GM20000 (cell line): ENCODE data around the gene RRP1B.

ENCODE experiments used
- DNase-seq: peaks from one replicate; pipeline ENCODE4 v3.0.0; 2012; ENCODE audit warnings: low spot score
- TF ChIP-seq, protein P1 (sequence below): IDR thresholded peaks from 2 replicates; pipeline ENCODE4 v1.5.1; 2012; ENCODE audit warnings: mild to moderate bottlenecking, control low read depth; ENCODE audit errors: extremely low read depth, missing control alignments

The RRP1B gene

DNA sequence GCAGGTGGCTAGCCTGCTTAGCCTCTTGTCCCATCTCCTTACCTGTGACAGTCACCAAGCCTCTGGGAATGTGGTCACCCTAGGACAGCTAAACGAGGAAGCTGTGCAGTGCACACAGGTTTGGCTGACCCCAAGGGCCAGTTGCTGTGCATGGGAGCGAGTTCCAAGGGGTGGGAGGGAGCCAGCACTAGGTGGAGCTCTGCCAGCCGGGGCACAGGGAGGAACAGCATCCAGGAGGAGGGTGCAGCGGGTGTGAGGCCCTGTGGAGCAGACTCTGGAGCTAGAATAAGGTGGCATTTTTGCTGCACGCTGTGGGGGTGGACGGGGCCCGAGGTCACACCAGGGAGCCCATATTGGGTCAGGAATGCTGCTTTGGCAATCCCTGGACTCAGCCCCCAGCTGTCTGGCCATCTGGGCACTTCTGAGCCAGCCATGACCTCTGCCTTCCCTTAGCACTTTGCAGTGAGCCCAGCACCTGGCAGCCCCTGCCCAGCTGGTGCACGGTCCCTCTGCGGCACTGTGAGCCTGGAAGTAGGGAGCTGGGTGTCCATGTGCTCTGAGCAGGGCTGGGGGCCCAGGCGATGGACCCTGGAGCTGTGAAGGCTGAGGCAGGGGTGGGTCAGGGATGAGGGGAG is 68.3 kb downstream of the RRP1B start:
- TF ChIP-seq, protein P1, sequence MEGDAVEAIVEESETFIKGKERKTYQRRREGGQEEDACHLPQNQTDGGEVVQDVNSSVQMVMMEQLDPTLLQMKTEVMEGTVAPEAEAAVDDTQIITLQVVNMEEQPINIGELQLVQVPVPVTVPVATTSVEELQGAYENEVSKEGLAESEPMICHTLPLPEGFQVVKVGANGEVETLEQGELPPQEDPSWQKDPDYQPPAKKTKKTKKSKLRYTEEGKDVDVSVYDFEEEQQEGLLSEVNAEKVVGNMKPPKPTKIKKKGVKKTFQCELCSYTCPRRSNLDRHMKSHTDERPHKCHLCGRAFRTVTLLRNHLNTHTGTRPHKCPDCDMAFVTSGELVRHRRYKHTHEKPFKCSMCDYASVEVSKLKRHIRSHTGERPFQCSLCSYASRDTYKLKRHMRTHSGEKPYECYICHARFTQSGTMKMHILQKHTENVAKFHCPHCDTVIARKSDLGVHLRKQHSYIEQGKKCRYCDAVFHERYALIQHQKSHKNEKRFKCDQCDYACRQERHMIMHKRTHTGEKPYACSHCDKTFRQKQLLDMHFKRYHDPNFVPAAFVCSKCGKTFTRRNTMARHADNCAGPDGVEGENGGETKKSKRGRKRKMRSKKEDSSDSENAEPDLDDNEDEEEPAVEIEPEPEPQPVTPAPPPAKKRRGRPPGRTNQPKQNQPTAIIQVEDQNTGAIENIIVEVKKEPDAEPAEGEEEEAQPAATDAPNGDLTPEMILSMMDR, result no peak
- DNase-seq, result no peak

DNA sequence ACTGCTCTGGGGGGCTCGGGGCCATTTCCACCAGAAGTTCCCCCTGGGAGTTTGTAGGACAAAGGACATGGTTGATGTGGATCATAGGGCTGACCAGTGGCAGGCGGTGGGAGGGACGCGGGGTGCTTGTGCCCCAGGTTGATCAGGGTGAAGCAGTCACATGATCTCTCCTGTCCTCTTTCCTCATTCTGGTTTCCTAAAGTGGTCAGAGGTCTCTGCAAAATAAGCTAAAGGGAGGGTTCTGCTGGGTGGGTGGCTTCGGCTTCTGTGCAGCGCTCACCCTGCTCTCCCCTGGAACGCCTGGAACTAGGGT is 68.8 kb downstream of the RRP1B start:
- TF ChIP-seq, protein P1, result no peak
- DNase-seq, result no peak

DNA sequence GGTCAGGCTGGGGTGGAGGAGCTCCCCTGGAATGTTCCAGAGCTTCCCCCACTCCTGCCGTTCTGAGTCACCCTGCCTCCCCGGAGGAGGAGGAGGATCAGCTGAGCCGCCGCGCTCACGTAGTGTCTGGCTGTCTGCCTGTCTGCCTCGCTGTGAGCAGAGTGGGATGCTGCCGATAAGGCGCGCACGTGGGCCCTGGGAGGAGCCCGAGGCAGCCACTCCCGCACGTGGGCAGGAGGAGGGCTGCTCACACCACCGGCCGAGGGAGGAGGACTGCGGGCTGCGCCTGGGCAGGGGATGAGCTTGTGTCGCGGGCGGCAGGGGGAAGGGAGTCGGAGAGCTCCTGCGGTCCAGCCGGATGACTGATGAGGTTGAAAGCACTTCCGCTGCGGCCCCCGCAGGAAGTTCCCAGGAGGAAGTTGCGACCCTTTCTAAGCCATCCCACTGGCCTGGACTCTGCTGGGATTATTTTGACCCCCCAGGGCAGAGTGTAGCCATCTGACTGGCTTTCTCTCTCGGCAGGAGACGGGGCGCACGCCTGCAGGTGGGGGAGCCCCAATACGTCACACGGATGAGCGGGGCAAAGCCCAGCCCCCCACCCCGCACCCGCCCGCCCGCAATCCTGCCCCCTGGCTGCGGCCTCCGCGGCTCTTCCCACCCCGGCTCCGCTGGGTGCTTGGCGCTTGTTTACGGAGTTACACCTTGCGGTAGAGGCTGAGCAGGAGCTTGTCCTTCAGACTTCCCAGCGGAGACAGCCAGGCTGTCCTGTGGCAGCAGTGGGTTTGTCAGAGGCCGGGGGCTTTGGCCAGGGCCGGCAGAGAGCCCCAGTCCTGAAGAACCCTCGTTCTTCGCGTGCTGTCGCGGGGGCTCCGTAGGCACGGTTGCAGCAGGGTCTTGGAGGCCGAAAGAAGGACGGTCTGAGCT is 69.4 kb downstream of the RRP1B start:
- DNase-seq, result peak; percentile 91
- TF ChIP-seq, protein P1, result no peak

DNA sequence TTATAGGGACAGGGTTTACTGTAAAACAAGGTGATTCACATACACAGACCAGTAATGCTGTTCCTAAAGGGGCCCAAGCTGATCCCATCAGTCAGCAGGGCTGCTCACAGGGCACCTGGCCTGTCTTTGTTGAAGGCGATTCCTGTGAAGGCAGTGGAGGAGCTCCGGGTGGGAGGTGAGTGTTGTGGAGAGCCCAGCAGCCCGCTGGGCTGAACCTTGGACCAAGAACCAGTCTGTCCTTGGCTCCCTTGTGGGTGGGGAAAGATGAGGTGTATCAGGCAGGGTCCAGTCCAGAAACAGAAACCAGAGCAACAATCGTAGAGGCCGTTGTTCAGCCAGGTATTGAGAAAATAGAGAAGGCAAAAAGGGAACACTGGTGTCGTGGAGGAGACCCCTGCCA is 72.1 kb downstream of the RRP1B start:
- TF ChIP-seq, protein P1, result no peak
- no peak for DNase-seq

DNA sequence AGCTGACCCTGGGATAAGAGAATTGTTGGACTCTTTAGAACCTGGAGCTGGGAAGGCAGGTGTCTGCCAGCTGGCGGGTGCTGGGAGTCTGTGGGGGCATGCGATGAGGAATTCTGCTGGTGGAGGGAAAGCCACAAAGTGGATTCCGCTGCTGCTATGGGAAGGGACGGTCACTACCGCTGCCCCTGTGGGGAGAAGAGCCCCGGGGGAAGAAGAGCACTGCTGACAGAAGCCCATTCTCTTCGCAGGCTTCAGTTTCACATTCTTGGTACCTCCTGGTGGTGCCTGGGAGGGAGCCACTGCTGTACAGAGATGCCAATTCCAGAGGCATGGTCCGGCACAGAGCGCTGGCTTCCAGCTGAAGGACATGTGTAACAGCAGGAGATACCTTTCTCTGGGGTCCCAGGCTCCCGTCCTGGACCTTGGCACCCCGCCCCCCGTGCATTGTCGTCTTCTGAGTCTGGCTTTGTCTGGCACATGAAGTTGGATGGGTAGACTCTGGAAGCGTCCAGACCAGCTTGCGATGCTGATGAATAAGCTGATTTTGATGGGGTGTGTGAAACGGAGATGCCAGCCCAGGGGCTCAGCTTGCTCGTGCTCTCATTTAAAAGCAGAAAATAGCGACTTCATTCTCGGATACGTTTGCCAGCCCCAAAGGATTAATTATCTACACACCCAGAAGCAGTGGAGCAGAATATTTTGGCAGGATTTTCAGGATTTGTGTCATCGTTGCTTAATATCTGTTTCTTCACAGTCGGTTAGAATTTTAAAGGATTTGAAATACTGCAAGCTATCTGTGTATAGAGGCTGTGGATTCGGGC is 72.7 kb downstream of the RRP1B start:
- TF ChIP-seq, protein P1, result no peak
- no peak for DNase-seq

DNA sequence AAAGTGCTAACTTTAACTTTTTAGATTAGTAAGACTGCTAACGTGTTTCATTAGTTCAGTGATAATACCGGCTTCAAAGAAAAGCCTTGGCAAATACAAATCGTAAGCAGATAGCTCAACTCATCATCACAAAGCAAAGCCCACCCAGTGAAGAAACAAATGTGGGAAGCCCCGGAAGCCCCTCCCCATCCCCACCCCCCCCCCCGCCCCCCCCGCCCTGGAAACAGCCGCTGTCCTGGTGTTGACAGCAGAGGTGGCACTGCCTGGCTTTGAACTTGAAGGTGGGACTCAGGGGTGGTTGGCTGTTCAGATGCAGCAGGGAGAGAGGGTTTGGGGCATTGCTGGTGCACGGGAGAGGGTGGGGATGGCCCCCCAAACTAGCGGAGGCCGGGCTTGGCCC is 73.7 kb downstream of the RRP1B start:
- no peak for DNase-seq
- TF ChIP-seq, protein P1, result no peak
